PFSK-1 (cell line): ENCODE results near the gene ADAT3.

Experiments
- FOXP2 ChIP-seq: optimal IDR thresholded peaks from 2 replicates; pipeline ENCODE3; 2011; ENCODE audit warnings: borderline replicate concordance, control low read depth, inconsistent platforms; ENCODE audit not compliant: insufficient read depth; ENCODE audit errors: extremely low read length, extremely low read depth
- POLR2AphosphoS5 ChIP-seq: IDR thresholded peaks from 2 replicates; pipeline ENCODE4 v1.6.1; 2012; ENCODE audit warnings: low read depth, mild to moderate bottlenecking, control low read depth, low read length, moderate library complexity
- REST ChIP-seq, 2 experiments: IDR thresholded peaks; 2 replicates each; pipeline versions ENCODE4 v1.6.1 to v1.8.0; 2011 to 2012; ENCODE audit warnings: low read depth in 2 of 2, low read length in 2 of 2, control low read depth in 1 of 2, inconsistent platforms in 1 of 2, mild to moderate bottlenecking in 1 of 2, moderate library complexity in 1 of 2; ENCODE audit not compliant: insufficient read depth in 1 of 2
- SIN3A ChIP-seq: IDR thresholded peaks from 2 replicates; pipeline ENCODE4 v1.6.1; 2012; ENCODE audit warnings: mild to moderate bottlenecking, low read length, moderate library complexity, borderline replicate concordance; ENCODE audit not compliant: insufficient read depth
- TAF1 ChIP-seq: IDR thresholded peaks from 2 replicates; pipeline ENCODE4 v1.6.1; 2012; ENCODE audit warnings: low read length, control low read depth, borderline replicate concordance; ENCODE audit not compliant: insufficient read depth

ADAT3 gene

GRCh38 chr19:1907563-1908363 is 2.6 kb downstream of the ADAT3 start:
- no peak for TF ChIP-seq REST (IDR thresholded peaks at IDR 0.05; ENCODE audit: insufficient read depth in 1 of 2, low read depth in 2 of 2, low read length in 2 of 2)
- no peak for TF ChIP-seq FOXP2
- TF ChIP-seq SIN3A, result no peak
- TF ChIP-seq POLR2AphosphoS5, result no peak
- TF ChIP-seq TAF1, result no peak

GRCh38 chr19:1908364-1908678 is 3.1 kb downstream of the ADAT3 start:
- TF ChIP-seq FOXP2, result no peak
- no peak for TF ChIP-seq POLR2AphosphoS5
- TF ChIP-seq SIN3A, result no peak
- TF ChIP-seq TAF1, result no peak
- no peak for TF ChIP-seq REST (IDR thresholded peaks at IDR 0.05; ENCODE audit: insufficient read depth in 1 of 2, low read depth in 2 of 2, low read length in 2 of 2)

- TF ChIP-seq FOXP2, result no peak
- no peak for TF ChIP-seq REST (IDR thresholded peaks at IDR 0.05; ENCODE audit: insufficient read depth in 1 of 2, low read depth in 2 of 2, low read length in 2 of 2)
- TF ChIP-seq POLR2AphosphoS5, result no peak
- TF ChIP-seq TAF1, result no peak
- no peak for TF ChIP-seq SIN3A
Observed at GRCh38 chr19:1909761-1910080, 4.5 kb downstream of the ADAT3 start.

GRCh38 chr19:1910177-1910576 is 5.0 kb downstream of the ADAT3 start:
- TF ChIP-seq REST (IDR thresholded peaks at IDR 0.05; ENCODE audit: insufficient read depth in 1 of 2, low read depth in 2 of 2, low read length in 2 of 2) (no peak), POLR2AphosphoS5 (no peak), FOXP2 (no peak), SIN3A (no peak), TAF1 (no peak)

- TF ChIP-seq SIN3A (no peak), TAF1 (no peak), POLR2AphosphoS5 (no peak), FOXP2 (no peak), REST (IDR thresholded peaks at IDR 0.05; ENCODE audit: insufficient read depth in 1 of 2, low read depth in 2 of 2, low read length in 2 of 2) (no peak)
Observed at GRCh38 chr19:1911098-1911497, 5.9 kb downstream of the ADAT3 start.
